Mesenchymal stem cell (in vitro differentiated cells and primary cell): ENCODE data around the gene RPS18.
"Not testable (repeated sequence)": the region's sequence is repeated elsewhere in the genome, so short reads cannot be mapped to it uniquely, and the experiment has no call there.

Experiments used
- DNase-seq: peaks from one replicate; pipeline ENCODE4 v3.0.0-alpha.2; 2013
- H2AFZ ChIP-seq: one replicate; pipeline ENCODE4 v1.6.1; 2013; ENCODE audit warnings: low read depth, mild to moderate bottlenecking, control low read depth, inconsistent platforms, low read length, moderate library complexity
- H2AK5ac ChIP-seq: 2 replicates; pipeline ENCODE4 v1.6.1; 2013; ENCODE audit warnings: low read length, moderate library complexity, mild to moderate bottlenecking, inconsistent platforms; ENCODE audit not compliant: severe bottlenecking
- H2BK120ac ChIP-seq: one replicate; pipeline ENCODE4 v1.6.1; 2013; ENCODE audit warnings: low read depth, mild to moderate bottlenecking, inconsistent platforms, low read length, moderate library complexity
- H2BK12ac ChIP-seq, 2 experiments: one replicate each; pipeline ENCODE4 v1.6.1; 2013; ENCODE audit warnings: inconsistent platforms in 2 of 2, low read length in 2 of 2, mild to moderate bottlenecking in 2 of 2, moderate library complexity in 2 of 2, control low read depth in 1 of 2
- H2BK15ac ChIP-seq: one replicate; pipeline ENCODE4 v1.6.1; 2013; ENCODE audit warnings: mild to moderate bottlenecking, low read depth, inconsistent platforms; ENCODE audit not compliant: poor library complexity, severe bottlenecking
- H2BK5ac ChIP-seq: 2 replicates; pipeline ENCODE4 v1.6.1; 2013; ENCODE audit warnings: low read depth, mild to moderate bottlenecking, low read length, control low read depth, inconsistent platforms; ENCODE audit not compliant: poor library complexity, severe bottlenecking
- H3K14ac ChIP-seq, 2 experiments: one replicate each; pipeline ENCODE4 v1.6.1; 2013; ENCODE audit warnings: inconsistent platforms in 2 of 2, low read length in 2 of 2, control low read depth in 1 of 2, mild to moderate bottlenecking in 1 of 2, moderate library complexity in 1 of 2
- H3K18ac ChIP-seq, 2 experiments: one replicate each; pipeline ENCODE4 v1.6.1; 2013; ENCODE audit warnings: inconsistent platforms in 2 of 2, low read length in 2 of 2, control low read depth in 1 of 2, low read depth in 1 of 2, mild to moderate bottlenecking in 1 of 2
- H3K23ac ChIP-seq, 2 experiments: one replicate each; pipeline ENCODE4 v1.6.1; 2013; ENCODE audit warnings: inconsistent platforms in 2 of 2, low read length in 2 of 2, mild to moderate bottlenecking in 2 of 2, moderate library complexity in 2 of 2, control low read depth in 1 of 2
- H3K27ac ChIP-seq: 2 replicates; pipeline ENCODE4 v1.5.1; 2013; ENCODE audit warnings: mild to moderate bottlenecking, moderate library complexity, low read length, control low read depth, inconsistent platforms; ENCODE audit not compliant: poor library complexity, severe bottlenecking
- H3K27me3 ChIP-seq, 2 experiments: 2 replicates each; pipeline versions ENCODE4 v1.6.1 to v1.7.0; 2013; ENCODE audit warnings: low read length in 2 of 2, mild to moderate bottlenecking in 2 of 2, moderate library complexity in 2 of 2, control low read depth in 1 of 2, inconsistent platforms in 1 of 2; ENCODE audit not compliant: control insufficient read depth in 1 of 2, insufficient read depth in 1 of 2
- H3K36me3 ChIP-seq, 2 experiments: 2 replicates each; pipeline versions ENCODE4 v1.6.1 to v1.7.0; 2013; ENCODE audit warnings: low read length in 2 of 2, control low read depth in 1 of 2, inconsistent platforms in 1 of 2, low read depth in 1 of 2, mild to moderate bottlenecking in 1 of 2; ENCODE audit not compliant: insufficient read depth in 2 of 2, control insufficient read depth in 1 of 2
- H3K4ac ChIP-seq, 2 experiments: one replicate each; pipeline ENCODE4 v1.6.1; 2013; ENCODE audit warnings: inconsistent platforms in 2 of 2, low read length in 2 of 2, mild to moderate bottlenecking in 2 of 2, moderate library complexity in 2 of 2, control low read depth in 1 of 2, low read depth in 1 of 2
- H3K4me1 ChIP-seq: 2 replicates; pipeline ENCODE4 v1.6.1; 2013; ENCODE audit warnings: low read depth, low read length, control low read depth; ENCODE audit not compliant: control insufficient read depth, insufficient read depth
- H3K4me2 ChIP-seq: 2 replicates; pipeline ENCODE4 v1.6.1; 2013; ENCODE audit warnings: low read length, mild to moderate bottlenecking, inconsistent platforms; ENCODE audit not compliant: poor library complexity, severe bottlenecking
- H3K4me3 ChIP-seq, 2 experiments: 2 replicates each; pipeline versions ENCODE4 v1.5.1 to v1.7.0; 2013; ENCODE audit warnings: low read length in 2 of 2, mild to moderate bottlenecking in 2 of 2, control low read depth in 1 of 2, low read depth in 1 of 2; ENCODE audit not compliant: insufficient read depth in 1 of 2
- H3K79me1 ChIP-seq: replicated peaks from 2 replicates; pipeline ENCODE4 v1.6.1; 2013; ENCODE audit warnings: mild to moderate bottlenecking, control low read depth, low read length, inconsistent platforms; ENCODE audit not compliant: poor library complexity, severe bottlenecking
- H3K9ac ChIP-seq: 2 replicates; pipeline ENCODE4 v1.7.0; 2013; ENCODE audit warnings: mild to moderate bottlenecking, low read length, moderate library complexity
- H3K9me3 ChIP-seq: 2 replicates; pipeline ENCODE4 v1.7.0; 2013; ENCODE audit warnings: mild to moderate bottlenecking, low read length; ENCODE audit not compliant: control insufficient read depth
- H4K8ac ChIP-seq: one replicate; pipeline ENCODE4 v1.6.1; 2013; ENCODE audit warnings: inconsistent platforms, mild to moderate bottlenecking, low read length, moderate library complexity
- H4K91ac ChIP-seq: one replicate; pipeline ENCODE4 v1.6.1; 2013; ENCODE audit warnings: mild to moderate bottlenecking, low read length, inconsistent platforms
- WGBS: methylation state at CpG from one replicate; pipeline ENCODE4 v1.1.7; 2013; ENCODE audit warnings: mixed read lengths; 5-methylcytosine and 5-hydroxymethylcytosine counted together

The RPS18 gene

DNA sequence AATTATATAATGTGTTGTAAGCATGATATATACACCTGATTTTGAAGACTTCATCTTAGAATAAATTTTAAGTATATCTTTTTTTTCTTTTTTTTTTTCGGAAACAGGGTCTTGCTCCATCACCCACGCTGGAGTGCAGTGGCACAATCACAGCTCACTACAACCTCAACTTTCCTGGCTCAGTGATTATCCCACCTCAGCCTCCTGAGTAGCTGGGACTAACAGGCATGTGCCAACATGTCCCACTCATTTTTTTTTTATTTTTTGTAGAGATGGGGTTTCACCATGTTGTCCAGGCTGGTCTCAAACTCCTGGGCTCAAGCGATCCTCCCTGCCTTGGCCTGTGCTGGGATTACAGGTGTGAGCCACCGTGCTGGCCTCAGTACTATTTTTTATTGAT is 17.3 kb upstream of the RPS18 start:
- peaks cover 10% of the 10 kb centered on the region for H3K4me1 ChIP-seq
- 98% methylated on average over 3 of the region's 4 CpGs for WGBS
- peaks cover 25 to 49% of the 10 kb centered on the region in 2 experiments for H3K36me3 ChIP-seq

GRCh38 chr6:33259032-33259431 is 12.8 kb upstream of the RPS18 start:
- H3K9me3 ChIP-seq = no peaks in the 10 kb centered on the region
- no peak overlapping the region for H2BK12ac ChIP-seq
- no peak for DNase-seq
- H2BK15ac ChIP-seq = no peak overlapping the region
- WGBS = 94% methylated on average over 5 of the region's 5 CpGs
- no peak overlapping the region for H3K4ac ChIP-seq
- H2AK5ac ChIP-seq = no peak overlapping the region
- H2AFZ ChIP-seq = no peak overlapping the region
- no peak overlapping the region for H4K8ac ChIP-seq
- H4K91ac ChIP-seq = no peak overlapping the region
- no peak overlapping the region for H3K4me3 ChIP-seq
- peaks cover 26 to 71% of the 10 kb centered on the region in 2 experiments for H3K36me3 ChIP-seq
- H3K27me3 ChIP-seq = no peaks in the 10 kb centered on the region
- no peak overlapping the region for H3K14ac ChIP-seq
- peaks cover 2% of the 10 kb centered on the region for H3K79me1 ChIP-seq
- H3K4me1 ChIP-seq = peaks cover 6% of the 10 kb centered on the region
- H2BK120ac ChIP-seq = no peak overlapping the region
- no peak overlapping the region for H3K9ac ChIP-seq
- no peak overlapping the region for H3K18ac ChIP-seq
- no peak overlapping the region for H3K23ac ChIP-seq
- no peak overlapping the region for H3K27ac ChIP-seq
- no peak overlapping the region for H3K4me2 ChIP-seq
- no peak overlapping the region for H2BK5ac ChIP-seq

More for the DNA sequence above, 17.3 kb upstream of the RPS18 start:
- H4K91ac ChIP-seq = no peak overlapping the region
- H2AFZ ChIP-seq = no peak overlapping the region
- no peak overlapping the region for H3K14ac ChIP-seq
- DNase-seq = no peak
- H2BK12ac ChIP-seq = no peak overlapping the region
- no peak overlapping the region for H3K18ac ChIP-seq
- H3K4me3 ChIP-seq = no peak overlapping the region
- no peaks in the 10 kb centered on the region for H3K27me3 ChIP-seq
- no peak overlapping the region for H2BK120ac ChIP-seq
- no peak overlapping the region for H3K23ac ChIP-seq
- H2BK15ac ChIP-seq = no peak overlapping the region
- no peak overlapping the region for H2AK5ac ChIP-seq
- no peak overlapping the region for H3K4ac ChIP-seq
- H3K9ac ChIP-seq = no peak overlapping the region
- no peak overlapping the region for H2BK5ac ChIP-seq
- H3K79me1 ChIP-seq = peaks cover 14% of the 10 kb centered on the region
- no peak overlapping the region for H3K4me2 ChIP-seq
- H3K9me3 ChIP-seq = no peaks in the 10 kb centered on the region
- H3K27ac ChIP-seq = no peak overlapping the region
- H4K8ac ChIP-seq = no peak overlapping the region

DNA sequence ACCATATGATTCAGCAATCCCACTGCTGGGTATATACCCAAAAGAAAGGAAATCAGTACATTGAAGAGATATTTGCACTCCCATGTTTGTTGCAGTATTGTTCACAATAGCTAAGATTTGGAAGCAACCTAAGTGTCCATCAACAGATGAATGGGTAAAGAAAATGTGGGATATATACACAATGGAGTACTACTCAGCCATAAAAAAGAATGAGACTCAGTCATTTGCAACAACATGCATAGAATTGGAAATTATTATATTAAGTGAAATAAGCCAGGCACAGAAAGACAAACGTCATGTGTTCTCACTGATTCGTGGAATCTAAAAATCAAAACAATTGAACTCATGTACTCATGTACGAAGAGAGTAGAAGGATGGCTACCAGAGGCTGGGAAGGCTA is 9.4 kb upstream of the RPS18 start:
- not testable (repeated sequence) for H3K4me1 ChIP-seq, H3K23ac ChIP-seq, H3K27ac ChIP-seq, H4K91ac ChIP-seq, H3K4me2 ChIP-seq, H3K79me1 ChIP-seq, H2BK15ac ChIP-seq, H2AK5ac ChIP-seq, H3K4me3 ChIP-seq, H2BK120ac ChIP-seq, H3K27me3 ChIP-seq, H4K8ac ChIP-seq, H3K18ac ChIP-seq, H3K14ac ChIP-seq, H2BK12ac ChIP-seq, H2BK5ac ChIP-seq, H2AFZ ChIP-seq, H3K9me3 ChIP-seq, H3K9ac ChIP-seq, H3K4ac ChIP-seq, DNase-seq
- H3K36me3 ChIP-seq = peaks cover 48 to 84% of the 10 kb centered on the region in 2 experiments
- WGBS = 96% methylated on average over 3 of the region's 3 CpGs

- no peak overlapping the region for H3K27ac ChIP-seq
- no peak overlapping the region for H3K4ac ChIP-seq
- H2BK120ac ChIP-seq = no peak overlapping the region
- H3K4me2 ChIP-seq = no peak overlapping the region
- no peak overlapping the region for H2AFZ ChIP-seq
- peaks cover 6% of the 10 kb centered on the region for H3K4me1 ChIP-seq
- H3K18ac ChIP-seq = no peak overlapping the region
- no peaks in the 10 kb centered on the region for H3K27me3 ChIP-seq
- peaks cover 52 to 88% of the 10 kb centered on the region in 2 experiments for H3K36me3 ChIP-seq
- no peak overlapping the region for H2BK15ac ChIP-seq
- H4K91ac ChIP-seq = no peak overlapping the region
- H2BK5ac ChIP-seq = no peak overlapping the region
- no peak overlapping the region for H2BK12ac ChIP-seq
- 88% methylated on average over 7 of the region's 7 CpGs for WGBS
- no peak overlapping the region for H3K23ac ChIP-seq
- H3K9ac ChIP-seq = no peak overlapping the region
- no peak for DNase-seq
- H2AK5ac ChIP-seq = no peak overlapping the region
- H3K9me3 ChIP-seq = no peaks in the 10 kb centered on the region
- H4K8ac ChIP-seq = no peak overlapping the region
- H3K4me3 ChIP-seq = no peak overlapping the region
- H3K79me1 ChIP-seq = peaks cover 13% of the 10 kb centered on the region
- H3K14ac ChIP-seq = no peak overlapping the region
Measured at GRCh38 chr6:33264015-33264414, 7.9 kb upstream of the RPS18 start.
